Measurements from ENCODE around the gene ARHGAP29.

ARHGAP29 gene

DNA sequence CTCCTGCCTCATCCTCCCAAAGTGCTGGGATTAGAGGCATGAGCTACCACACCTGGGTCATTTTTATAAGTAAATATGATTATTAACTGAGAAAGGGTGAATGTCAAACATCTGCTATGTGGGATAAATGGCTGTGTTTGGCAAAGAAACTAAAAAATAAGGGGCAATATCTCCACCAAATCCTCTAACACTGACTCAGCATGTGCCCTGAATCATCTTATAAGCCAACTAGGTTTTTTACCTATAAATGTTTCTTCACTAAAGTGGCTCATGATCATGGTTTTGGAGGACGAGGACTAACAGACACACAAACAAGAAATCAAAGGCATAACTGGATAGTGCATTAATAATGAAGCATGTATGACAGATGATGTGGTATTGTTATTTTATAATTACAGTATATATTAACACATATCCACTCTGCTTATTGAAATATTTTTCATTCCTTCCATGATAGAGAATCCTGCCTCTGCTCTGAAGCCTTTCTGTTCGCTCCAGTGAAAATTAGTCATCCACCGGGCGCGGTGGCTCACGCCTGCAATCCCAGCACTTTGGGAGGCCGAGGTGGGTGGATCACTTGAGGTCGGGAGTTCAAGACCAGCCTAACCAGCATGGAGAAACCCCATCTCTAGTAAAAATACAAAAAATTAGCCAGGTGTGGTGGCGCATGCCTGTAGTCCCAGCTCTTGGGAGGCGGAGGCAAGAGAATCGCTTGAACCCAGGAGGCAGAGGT, 11.7 kb upstream of the ARHGAP29 start:
- DNase-seq, result no peak
- Histone ChIP-seq H3K4me1 (no peaks in the 10 kb centered on the region), H3K9me3 (no peaks in the 10 kb centered on the region), H3K36me3 (no peaks in the 10 kb centered on the region), H3K4me3 (ENCODE audit: low read depth, low read length) (no peak overlapping the region), H3K27me3 (peaks cover 16% of the 10 kb centered on the region)
- TF ChIP-seq CTCF (IDR thresholded peaks at IDR 0.05; ENCODE audit: low read depth, low read length), result no peak

GRCh38 chr1:94247138-94248094, 10.0 kb upstream of the ARHGAP29 start:
- peak overlapping the region; percentile 42 for H3K4me3 ChIP-seq (ENCODE audit: low read depth, low read length)
- no peaks in the 10 kb centered on the region for H3K9me3 ChIP-seq
- TF ChIP-seq CTCF (IDR thresholded peaks at IDR 0.05; ENCODE audit: low read depth, low read length), result no peak
- H3K36me3 ChIP-seq, result no peaks in the 10 kb centered on the region
- DNase-seq, result peak; percentile 81
- no peaks in the 10 kb centered on the region for H3K4me1 ChIP-seq
- H3K27me3 ChIP-seq, result peaks cover 16% of the 10 kb centered on the region

DNA sequence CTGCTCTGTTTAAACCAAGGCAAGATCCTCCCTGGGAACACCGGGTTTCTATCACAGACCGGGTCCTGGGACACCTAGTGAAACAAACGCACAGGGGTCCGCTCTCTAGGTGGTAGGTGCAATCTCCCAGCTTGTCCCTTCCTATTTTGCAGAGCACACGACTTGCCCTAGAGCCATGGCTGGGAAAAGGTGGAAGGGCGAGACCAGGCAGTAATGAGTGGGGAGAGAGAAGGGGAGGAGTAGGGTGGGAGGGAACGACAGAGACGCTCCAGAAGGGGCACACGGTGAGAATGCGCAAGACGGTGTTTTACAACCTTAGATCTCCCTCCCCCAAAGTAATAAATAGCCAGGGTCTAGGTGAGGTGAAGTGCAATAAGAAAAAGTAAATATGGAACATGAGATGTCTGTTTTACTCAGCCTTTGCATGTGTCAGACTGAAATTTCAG, 9.3 kb upstream of the ARHGAP29 start:
- Histone ChIP-seq H3K4me3 (ENCODE audit: low read depth, low read length) (peak overlapping the region; percentile 42), H3K4me1 (no peaks in the 10 kb centered on the region), H3K9me3 (no peaks in the 10 kb centered on the region), H3K27me3 (peaks cover 16% of the 10 kb centered on the region), H3K36me3 (no peaks in the 10 kb centered on the region)
- no peak for TF ChIP-seq CTCF (IDR thresholded peaks at IDR 0.05; ENCODE audit: low read depth, low read length)
- DNase-seq, result no peak

DNA sequence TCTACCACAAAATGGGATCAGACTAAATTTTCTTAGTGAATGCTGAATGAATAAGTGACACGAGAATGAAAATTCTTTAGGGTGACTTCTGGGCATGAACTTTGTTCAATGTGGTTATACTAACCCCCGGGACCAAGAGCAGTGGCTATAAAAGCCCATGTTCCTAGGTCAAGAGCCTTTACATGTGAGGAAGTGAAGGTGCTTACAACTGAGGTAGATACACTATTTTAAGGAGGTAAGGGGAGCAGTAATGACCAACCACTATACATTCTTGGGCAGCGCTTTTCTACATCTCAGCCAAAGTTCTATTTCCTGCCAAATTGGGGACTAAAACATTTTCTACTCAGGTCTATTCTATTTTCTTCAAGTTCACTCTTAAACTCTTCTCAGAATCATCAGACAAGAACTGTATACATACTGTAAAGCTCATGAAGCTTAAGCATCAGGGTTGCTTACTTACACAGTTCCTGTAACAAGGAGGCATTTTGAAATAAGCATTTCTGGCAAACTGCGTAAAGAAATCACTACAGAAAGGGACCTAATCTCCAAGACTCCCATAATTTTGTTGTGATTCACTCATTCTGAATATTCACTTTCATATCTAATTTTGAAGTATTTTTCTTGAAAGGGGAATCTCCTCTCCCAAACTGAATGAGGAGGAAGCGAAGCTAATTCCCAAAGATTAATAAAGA, 8.5 kb upstream of the ARHGAP29 start:
- Histone ChIP-seq H3K4me3 (ENCODE audit: low read depth, low read length) (no peak overlapping the region), H3K4me1 (no peaks in the 10 kb centered on the region), H3K27me3 (peaks cover 16% of the 10 kb centered on the region)

DNA sequence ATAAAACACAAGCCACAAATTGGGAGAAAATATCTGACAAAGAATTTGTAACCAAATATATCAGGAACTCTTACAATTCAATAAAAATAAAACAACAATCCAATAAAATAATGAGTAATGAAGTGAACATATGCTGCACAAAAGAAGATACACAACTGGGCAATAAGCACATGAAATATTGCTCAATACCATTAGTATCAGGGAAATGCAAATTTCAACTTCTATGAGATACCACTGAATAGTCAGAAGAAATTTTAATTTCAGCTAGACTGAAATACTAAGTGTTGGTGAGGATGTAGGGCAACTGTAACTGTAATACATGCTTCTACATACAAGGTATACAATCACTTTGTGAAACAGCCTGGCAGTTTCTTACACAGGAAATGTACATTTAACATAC, 7.4 kb upstream of the ARHGAP29 start:
- H3K4me3 ChIP-seq (ENCODE audit: low read depth, low read length), result no peak overlapping the region
- no peak for TF ChIP-seq CTCF (IDR thresholded peaks at IDR 0.05; ENCODE audit: low read depth, low read length)
- H3K4me1 ChIP-seq, result no peaks in the 10 kb centered on the region
- H3K9me3 ChIP-seq, result no peaks in the 10 kb centered on the region
- DNase-seq, result no peak
- H3K27me3 ChIP-seq, result peaks cover 16% of the 10 kb centered on the region
- no peaks in the 10 kb centered on the region for H3K36me3 ChIP-seq

More for the DNA sequence above, 8.5 kb upstream of the ARHGAP29 start:
- H3K9me3 ChIP-seq, result no peaks in the 10 kb centered on the region
- DNase-seq, result no peak
- no peaks in the 10 kb centered on the region for H3K36me3 ChIP-seq
- TF ChIP-seq CTCF (IDR thresholded peaks at IDR 0.05; ENCODE audit: low read depth, low read length), result no peak
